Epithelial cell of proximal tubule (primary cell): Measurements from ENCODE around the gene HELZ. TPM values are rescaled to one million over a fixed set of nuclear protein-coding genes. Genes with fewer than 3 reads are reported as not detected.
"Not testable (repeated sequence)": the region's sequence is repeated elsewhere in the genome, so short reads cannot be mapped to it uniquely, and the experiment has no call there.

Source experiments
- DNase-seq: peaks from one replicate; pipeline ENCODE4 v3.0.0-alpha.2; 2011; ENCODE audit warnings: low read depth
- H3K4me3 ChIP-seq: 2 replicates; pipeline ENCODE4 v1.5.1; 2011; ENCODE audit warnings: low read depth, mild to moderate bottlenecking, low read length
- total RNA-seq: library from RNA; depleted of rRNA; stranded (reverse); fragments of >200 nt; gene quantifications from 2 replicates; pipeline ENCODE4 v1.2.3, GENCODE V29; 2015
- TF ChIP-seq, protein P1 (sequence below): conservative IDR thresholded peaks from 2 replicates; pipeline ENCODE4 v1.5.1; 2012; ENCODE audit warnings: low read depth, mild to moderate bottlenecking, low read length

The HELZ gene
- total RNA-seq, 1 donor from 2014 or later, result 31.1 TPM

DNA sequence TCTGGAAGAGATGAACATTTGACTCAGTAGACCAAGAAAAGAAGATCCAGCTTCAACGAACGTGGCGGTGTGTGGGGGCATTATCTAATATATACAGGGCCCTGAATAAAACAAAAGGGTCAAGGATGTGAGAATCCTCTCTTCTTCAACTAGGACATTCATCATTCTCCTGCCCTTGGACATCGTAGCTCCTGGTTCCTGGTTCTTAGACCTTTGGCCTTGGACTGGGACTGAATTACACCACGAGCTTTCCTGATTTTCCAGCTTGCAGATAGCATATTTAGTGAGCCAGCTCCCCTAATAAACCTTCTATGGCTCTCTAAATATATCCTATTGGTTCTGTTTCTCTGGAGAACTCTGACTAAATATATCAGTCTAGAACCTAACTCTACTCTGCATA is 29.5 kb upstream of the HELZ start:
- TF ChIP-seq, protein P1, sequence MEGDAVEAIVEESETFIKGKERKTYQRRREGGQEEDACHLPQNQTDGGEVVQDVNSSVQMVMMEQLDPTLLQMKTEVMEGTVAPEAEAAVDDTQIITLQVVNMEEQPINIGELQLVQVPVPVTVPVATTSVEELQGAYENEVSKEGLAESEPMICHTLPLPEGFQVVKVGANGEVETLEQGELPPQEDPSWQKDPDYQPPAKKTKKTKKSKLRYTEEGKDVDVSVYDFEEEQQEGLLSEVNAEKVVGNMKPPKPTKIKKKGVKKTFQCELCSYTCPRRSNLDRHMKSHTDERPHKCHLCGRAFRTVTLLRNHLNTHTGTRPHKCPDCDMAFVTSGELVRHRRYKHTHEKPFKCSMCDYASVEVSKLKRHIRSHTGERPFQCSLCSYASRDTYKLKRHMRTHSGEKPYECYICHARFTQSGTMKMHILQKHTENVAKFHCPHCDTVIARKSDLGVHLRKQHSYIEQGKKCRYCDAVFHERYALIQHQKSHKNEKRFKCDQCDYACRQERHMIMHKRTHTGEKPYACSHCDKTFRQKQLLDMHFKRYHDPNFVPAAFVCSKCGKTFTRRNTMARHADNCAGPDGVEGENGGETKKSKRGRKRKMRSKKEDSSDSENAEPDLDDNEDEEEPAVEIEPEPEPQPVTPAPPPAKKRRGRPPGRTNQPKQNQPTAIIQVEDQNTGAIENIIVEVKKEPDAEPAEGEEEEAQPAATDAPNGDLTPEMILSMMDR, result no peak
- H3K4me3 ChIP-seq, result no peak overlapping the region
- no peak for DNase-seq

DNA sequence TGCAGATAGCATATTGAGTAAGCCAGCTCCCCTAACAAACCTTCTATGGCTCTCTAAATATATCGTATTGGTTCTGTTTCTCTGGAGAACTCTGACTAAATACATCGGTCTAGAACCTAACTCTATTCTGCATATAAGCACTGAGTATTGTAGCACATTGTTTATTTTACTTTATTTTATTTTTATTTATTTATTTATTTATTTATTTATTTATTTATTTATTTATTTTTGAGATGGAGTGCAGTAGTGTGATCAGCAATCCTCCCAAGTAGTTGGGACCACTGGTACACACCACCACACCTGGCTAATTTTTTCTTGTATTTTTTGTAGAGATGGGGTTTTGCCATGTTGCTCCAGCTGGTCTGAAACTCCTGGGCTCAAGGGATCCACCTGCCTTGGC is 28.9 kb upstream of the HELZ start:
- no peak for DNase-seq
- TF ChIP-seq, protein P1, result no peak
- no peak overlapping the region for H3K4me3 ChIP-seq

DNA sequence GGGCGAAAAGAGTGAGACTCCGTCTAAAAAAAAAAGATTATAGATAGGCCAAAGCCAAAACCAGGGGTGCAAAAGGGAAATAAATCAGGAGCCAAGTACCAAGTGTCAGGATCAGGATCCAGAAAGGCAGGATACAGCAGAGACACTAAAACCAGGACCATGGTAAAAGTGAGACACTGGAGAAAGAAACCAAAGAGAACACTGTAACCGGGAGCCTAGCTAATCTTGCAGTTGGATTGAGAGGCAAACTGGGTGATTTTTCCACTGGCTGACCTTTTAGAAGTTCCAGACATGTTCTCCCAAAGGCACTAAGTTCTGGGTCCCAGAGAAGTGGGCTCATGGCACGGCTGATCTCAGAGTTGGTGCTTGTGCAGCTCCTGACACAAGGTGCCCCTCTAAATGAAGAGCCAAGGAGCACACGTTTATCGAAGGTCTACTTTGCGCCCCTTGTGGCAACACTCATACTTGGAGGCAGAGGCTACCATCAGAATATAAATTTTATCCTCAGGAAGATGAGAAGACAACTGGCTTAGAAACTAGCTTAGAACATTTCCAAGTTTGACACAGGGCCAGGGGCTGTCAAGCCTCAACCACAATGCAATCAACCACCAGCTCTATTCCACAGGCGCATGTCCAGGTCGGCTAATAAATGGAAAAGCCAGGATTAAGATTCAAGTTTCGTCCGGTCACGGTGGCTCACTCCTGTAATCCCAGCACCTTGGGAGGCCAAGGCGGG is 27.5 kb upstream of the HELZ start:
- TF ChIP-seq, protein P1, result peak; percentile 22
- no peak overlapping the region for H3K4me3 ChIP-seq
- DNase-seq, result no peak

DNA sequence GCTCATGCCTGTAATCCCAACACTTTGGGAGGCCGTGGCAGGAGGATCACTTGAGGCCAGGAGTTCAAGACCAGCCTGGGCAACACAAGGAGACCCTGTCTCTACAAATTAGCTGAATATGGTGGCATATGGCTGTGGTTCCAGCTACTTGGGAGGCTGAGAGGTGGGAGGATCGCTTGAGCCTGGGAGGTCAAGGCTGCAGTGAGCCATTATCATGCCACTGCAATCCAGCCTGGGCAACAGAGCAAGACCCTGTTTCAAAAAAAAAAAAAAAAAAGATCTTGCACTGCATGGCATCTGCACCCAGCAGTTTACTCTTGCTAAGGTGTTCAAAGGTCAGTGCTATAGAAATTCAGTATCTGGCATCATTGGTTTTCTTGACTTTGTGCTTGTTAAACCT is 26.2 kb upstream of the HELZ start:
- DNase-seq, result not testable (repeated sequence)

DNA sequence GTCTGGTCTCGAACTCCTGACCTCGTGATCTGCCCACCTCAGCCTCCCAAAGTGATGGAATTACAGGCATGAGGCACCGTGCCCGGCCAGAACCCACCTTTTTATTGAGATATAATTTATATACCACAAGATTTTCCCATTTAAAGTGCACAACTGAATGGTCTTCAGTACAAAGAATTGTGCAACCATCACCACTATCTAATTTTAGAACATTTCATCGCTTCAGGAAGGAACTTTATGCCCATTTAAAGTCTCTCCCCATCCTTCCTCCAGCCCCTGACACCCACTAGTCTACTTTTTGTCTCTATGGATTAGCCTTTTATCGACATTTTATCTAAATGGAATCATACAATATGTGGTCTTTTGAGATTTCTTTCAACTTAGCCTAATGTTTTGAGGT is 25.4 kb upstream of the HELZ start:
- TF ChIP-seq, protein P1, result no peak
- no peak for DNase-seq
- H3K4me3 ChIP-seq, result no peak overlapping the region

More for the DNA sequence above, 26.2 kb upstream of the HELZ start:
- not testable (repeated sequence) for H3K4me3 ChIP-seq

DNA sequence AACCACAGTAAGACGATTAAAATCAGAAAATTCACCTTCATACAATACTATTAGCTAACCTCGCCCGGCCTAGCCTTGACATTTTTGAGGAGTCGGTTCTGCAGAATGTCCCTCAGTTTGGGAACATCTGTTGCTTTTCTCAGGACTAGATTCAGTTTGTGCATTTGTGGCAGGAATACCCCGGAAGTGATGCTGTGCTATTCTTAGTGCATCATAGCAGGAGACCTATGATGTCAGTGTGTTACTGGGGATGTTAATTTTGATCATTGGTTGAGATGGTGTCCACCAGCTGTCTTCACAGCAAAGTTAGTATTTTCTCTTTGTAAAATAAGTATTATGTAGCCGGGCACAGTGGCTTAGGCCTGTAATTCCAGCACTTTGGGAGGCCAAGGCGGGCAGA is 21.5 kb upstream of the HELZ start:
- no peak for DNase-seq
- no peak overlapping the region for H3K4me3 ChIP-seq
- TF ChIP-seq, protein P1, result no peak

DNA sequence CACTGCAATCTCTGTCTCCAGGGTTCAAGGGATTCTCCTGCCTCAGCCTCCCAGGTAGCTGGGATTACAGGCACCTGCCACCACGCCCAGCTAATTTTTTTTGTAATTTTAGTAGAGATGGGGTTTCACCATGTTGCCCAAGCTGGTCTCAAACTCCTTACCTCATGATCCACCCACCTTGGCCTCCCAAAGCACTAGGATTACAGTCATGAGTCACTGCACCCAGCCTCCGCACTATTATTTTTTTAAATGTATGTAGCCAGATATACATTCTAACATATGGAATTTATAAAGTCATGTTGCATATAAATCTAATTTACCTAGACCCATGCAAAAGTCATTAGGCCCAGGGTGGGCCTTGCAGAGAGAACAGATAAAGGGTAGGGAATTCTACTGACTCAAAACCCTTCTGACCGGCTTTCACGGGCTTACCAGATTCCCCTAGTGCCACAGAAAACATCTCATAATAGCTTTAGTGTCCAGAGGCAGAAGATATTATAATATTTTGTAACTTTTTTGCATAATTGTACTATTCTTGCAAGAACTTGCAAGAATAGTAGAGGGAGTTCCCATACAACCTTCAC is 20.5 kb upstream of the HELZ start:
- TF ChIP-seq, protein P1, result no peak
- DNase-seq, result no peak
- no peak overlapping the region for H3K4me3 ChIP-seq
